Left lung (tissue), 10 donors: ENCODE data around the gene TTC4. TPM values are rescaled to one million over a fixed set of nuclear protein-coding genes. Genes with fewer than 3 reads are reported as not detected.

Experiments used
- ATAC-seq: fragments of 200-7000 bp; cut with Tn5 transposase; one replicate; pipeline ENCODE4 v1.9.1; 2020; ENCODE audit warnings: moderate library complexity
- DNase-seq, 4 donors: peaks; one replicate each; pipeline ENCODE4 v3.0.0-alpha.2; 2013 to 2020
- H3K27ac ChIP-seq, 2 donors: fragments of 200-600 bp; sonication (generic) in 1 of 2; one replicate each; pipeline versions ENCODE4 v1.5.0 to v1.8.0; 2020 to 2021
- H3K27me3 ChIP-seq, 2 donors: fragments of 200-600 bp; sonication (generic) in 1 of 2; one replicate each; pipeline versions ENCODE4 v1.5.0 to v1.8.0; 2020 to 2021
- H3K36me3 ChIP-seq, 2 donors: fragments of 200-600 bp; sonication (generic) in 1 of 2; one replicate each; pipeline versions ENCODE4 v1.5.0 to v1.8.0; 2020 to 2021
- H3K4me1 ChIP-seq, 2 donors: fragments of 200-600 bp; one replicate each; pipeline ENCODE4 v1.8.0; 2021
- H3K4me3 ChIP-seq, 2 donors: fragments of 200-600 bp; sonication (generic) in 1 of 2; one replicate each; pipeline versions ENCODE4 v1.5.0 to v1.8.0; 2020 to 2021; ENCODE audit warnings: mild to moderate bottlenecking in 1 of 2
- H3K9me3 ChIP-seq, 2 donors: fragments of 200-600 bp; sonication (generic) in 1 of 2; one replicate each; pipeline versions ENCODE4 v1.5.0 to v1.8.0; 2020 to 2021
- intact Hi-C, 2 donors: fragments of 100-400 bp; cut with DNase I; formaldehyde crosslinking; loops; one replicate each; pipeline versions ENCODE4 v1.11.2 to v1.14.2; 2022
- polyA plus RNA-seq, 6 donors: library from polyadenylated mRNA; unstranded; fragments of 120-200 nt; gene quantifications; one replicate each; pipeline ENCODE4 v1.2.1, GENCODE V29; 2013; ENCODE audit not compliant: insufficient read length in 6 of 6
- total RNA-seq, 2 donors: library from RNA; stranded (reverse); fragmentation: NEBNext Ultra II Directional; extraction: Animal tissue kit (Norgen Biotek cat#: 25700); gene quantifications; one replicate each; pipeline ENCODE4 v1.2.1, GENCODE V29; 2021
- TF ChIP-seq, protein P1 (sequence below), 2 donors: fragments of 200-600 bp; sonication (generic) in 1 of 2; IDR thresholded peaks; one replicate each; pipeline versions ENCODE4 v1.5.0 to v1.8.0; 2021; ENCODE audit warnings: antibody characterized with exemption in 2 of 2
- donor health status: DM: no; HTN: yes; CAD: no.
- donor health status: DM: no; HTN: no; CAD: no.

The TTC4 gene
- total and polyA plus RNA-seq, 8 donors, result 15.0 to 36.7 (median 34.8) TPM

DNA sequence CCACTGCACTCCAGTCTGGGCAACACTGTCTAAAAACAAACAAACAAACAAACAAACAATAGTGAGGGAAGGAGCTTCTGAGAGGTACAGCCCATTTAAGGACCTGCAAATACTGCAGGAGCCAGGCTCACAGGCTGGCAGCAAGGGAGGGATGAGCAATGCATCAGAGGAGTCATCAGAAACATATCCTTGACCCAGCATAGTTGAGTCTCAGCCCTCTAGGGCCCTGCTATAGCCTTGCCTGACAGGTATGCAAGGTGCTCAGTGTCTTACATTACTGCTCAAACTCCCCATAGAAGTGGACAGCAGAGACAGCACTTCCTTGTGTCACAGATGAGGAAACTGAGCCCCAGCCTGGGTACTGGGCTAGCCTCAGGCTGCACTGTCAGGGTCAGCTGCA lies 7.3 kb upstream of the TTC4 start:
- Histone ChIP-seq H3K27me3 (no peaks in the 10 kb centered on the region), H3K9me3 (no peaks in the 10 kb centered on the region), H3K4me3 (no peak overlapping the region), H3K36me3 (no peaks in the 10 kb centered on the region), H3K4me1 (no peaks in the 10 kb centered on the region), H3K27ac (no peak overlapping the region)
- TF ChIP-seq, protein P1, sequence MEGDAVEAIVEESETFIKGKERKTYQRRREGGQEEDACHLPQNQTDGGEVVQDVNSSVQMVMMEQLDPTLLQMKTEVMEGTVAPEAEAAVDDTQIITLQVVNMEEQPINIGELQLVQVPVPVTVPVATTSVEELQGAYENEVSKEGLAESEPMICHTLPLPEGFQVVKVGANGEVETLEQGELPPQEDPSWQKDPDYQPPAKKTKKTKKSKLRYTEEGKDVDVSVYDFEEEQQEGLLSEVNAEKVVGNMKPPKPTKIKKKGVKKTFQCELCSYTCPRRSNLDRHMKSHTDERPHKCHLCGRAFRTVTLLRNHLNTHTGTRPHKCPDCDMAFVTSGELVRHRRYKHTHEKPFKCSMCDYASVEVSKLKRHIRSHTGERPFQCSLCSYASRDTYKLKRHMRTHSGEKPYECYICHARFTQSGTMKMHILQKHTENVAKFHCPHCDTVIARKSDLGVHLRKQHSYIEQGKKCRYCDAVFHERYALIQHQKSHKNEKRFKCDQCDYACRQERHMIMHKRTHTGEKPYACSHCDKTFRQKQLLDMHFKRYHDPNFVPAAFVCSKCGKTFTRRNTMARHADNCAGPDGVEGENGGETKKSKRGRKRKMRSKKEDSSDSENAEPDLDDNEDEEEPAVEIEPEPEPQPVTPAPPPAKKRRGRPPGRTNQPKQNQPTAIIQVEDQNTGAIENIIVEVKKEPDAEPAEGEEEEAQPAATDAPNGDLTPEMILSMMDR (IDR thresholded peaks at IDR 0.05), result no peak
- DNase-seq, result no peak
- intact Hi-C loops, result no loop called here
- ATAC-seq, result no peak

DNA sequence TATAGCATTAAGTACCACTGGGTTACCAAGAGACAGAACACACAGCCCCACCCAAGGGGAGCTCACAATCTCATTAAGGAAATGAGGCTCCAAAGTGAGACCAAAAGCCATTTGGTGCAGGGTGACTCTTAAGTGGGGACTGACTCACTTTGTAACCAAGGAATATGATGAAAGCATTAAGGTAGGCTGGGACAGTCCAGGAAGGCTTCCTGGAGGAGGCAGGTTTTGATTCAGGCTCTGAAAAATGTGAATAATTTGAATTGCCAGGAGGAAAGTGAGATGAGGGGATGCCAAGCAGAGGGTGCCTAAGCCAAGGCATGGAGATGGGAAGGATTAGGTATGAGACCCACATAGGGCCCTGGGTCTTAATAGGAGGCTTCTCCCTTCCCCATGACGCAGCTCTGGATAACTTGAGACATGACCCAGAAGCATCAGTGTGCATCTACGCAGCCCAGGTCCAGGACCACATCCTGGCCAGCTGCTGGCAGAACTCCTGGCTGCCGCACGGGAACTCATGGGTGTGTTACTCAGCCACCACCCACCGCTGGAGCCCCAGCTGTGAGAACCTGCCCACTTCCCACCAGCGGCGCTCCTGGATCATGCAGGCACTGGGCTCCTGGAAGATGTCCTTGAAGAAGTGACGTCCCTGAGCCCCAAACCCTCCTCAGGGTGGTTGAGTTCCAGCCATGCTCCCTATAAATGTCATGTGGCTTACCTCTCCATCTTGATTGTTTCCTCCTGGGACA lies 5.9 kb upstream of the TTC4 start:
- intact Hi-C loops, result no loop called here
- ATAC-seq (no peak), DNase-seq (no peak)
- H3K36me3 ChIP-seq, result no peaks in the 10 kb centered on the region
- TF ChIP-seq, protein P1 (IDR thresholded peaks at IDR 0.05), result no peak
- no peak overlapping the region for H3K27ac ChIP-seq
- H3K4me3 ChIP-seq, result no peak overlapping the region
- no peaks in the 10 kb centered on the region for H3K9me3 ChIP-seq
- H3K4me1 ChIP-seq, result peaks cover 0 to under 1% of the 10 kb centered on the region in 2 donors
- H3K27me3 ChIP-seq, result no peaks in the 10 kb centered on the region

DNA sequence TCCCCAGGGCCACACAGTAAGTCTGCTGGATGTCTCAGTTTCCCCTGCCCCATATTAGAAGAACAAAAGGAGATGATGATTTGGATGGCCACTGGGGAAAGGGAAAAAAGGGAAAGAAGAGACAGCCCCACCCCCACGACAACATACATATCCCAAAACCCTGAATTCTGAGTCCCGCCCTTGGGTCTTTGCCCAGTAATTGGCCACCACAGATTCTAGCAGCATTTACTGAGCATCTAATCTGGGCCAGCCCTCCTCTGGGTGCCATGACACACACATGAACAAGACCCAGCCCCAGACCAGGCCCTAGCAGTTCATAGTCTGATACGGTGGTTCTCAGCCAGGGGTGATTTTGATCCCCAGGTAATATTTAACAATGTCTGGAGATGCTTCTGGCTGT lies 5.2 kb upstream of the TTC4 start:
- H3K4me1 ChIP-seq, result peaks cover 0 to 7% of the 10 kb centered on the region in 2 donors
- intact Hi-C loops, result no loop called here
- no peaks in the 10 kb centered on the region for H3K9me3 ChIP-seq
- no peaks in the 10 kb centered on the region for H3K27me3 ChIP-seq
- H3K4me3 ChIP-seq, result no peak overlapping the region
- ATAC-seq (no peak), DNase-seq (no peak)
- TF ChIP-seq, protein P1 (IDR thresholded peaks at IDR 0.05), result no peak
- H3K36me3 ChIP-seq, result no peaks in the 10 kb centered on the region
- no peak overlapping the region for H3K27ac ChIP-seq

DNA sequence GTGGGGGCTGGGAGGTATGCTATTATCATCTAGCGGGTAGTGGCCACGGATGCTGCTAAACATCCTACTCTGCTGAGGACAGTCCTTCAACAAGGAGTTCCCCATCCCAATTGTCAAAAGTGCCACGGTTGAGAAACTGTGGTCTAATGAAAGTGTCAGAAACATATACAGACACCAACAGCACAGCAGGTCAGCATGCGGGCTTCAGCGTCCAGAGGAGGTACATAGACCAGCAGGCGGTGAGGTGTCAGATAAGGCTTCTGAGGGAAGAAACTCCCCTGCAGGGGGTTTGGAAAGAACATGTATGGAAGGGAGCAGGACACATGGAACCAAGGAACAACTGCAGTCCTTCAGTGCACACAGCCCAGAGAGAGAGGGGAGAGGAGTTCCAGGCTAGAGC lies 4.8 kb upstream of the TTC4 start:
- ATAC-seq (no peak), DNase-seq (no peak)
- H3K4me3 ChIP-seq, result no peak overlapping the region
- no peaks in the 10 kb centered on the region for H3K36me3 ChIP-seq
- H3K4me1 ChIP-seq, result peaks cover 0 to 8% of the 10 kb centered on the region in 2 donors
- no peaks in the 10 kb centered on the region for H3K9me3 ChIP-seq
- TF ChIP-seq, protein P1 (IDR thresholded peaks at IDR 0.05), result no peak
- intact Hi-C loops, result no loop called here
- H3K27ac ChIP-seq, result no peak overlapping the region
- H3K27me3 ChIP-seq, result no peaks in the 10 kb centered on the region

DNA sequence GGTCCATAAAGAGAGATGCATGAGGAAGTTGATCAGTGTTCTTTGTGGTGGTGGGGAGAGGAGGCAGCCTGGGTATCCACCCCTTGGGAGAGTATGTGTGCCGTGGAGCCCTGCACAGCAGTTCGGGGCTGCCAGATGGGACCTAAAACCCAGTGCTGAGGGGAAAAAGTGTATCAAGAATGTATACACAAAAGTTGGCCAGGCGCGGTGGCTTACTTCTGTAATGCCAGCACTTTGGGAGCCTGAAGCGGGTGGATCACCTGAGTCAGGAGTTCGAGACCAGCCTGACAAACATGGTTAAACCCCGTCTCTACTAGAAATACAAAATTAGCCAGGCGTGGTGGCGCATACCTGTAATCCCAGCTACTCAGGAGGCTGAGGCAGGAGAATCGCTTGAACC lies 4.1 kb upstream of the TTC4 start:
- DNase-seq (no peak), ATAC-seq (no peak)
- Histone ChIP-seq H3K9me3 (no peaks in the 10 kb centered on the region), H3K27me3 (no peaks in the 10 kb centered on the region), H3K4me3 (no peak overlapping the region), H3K4me1 (peaks cover 0 to 13% of the 10 kb centered on the region in 2 donors), H3K27ac (no peak overlapping the region), H3K36me3 (no peaks in the 10 kb centered on the region)
- TF ChIP-seq, protein P1 (IDR thresholded peaks at IDR 0.05), result no peak
- intact Hi-C loops, result no loop called here
